D721Med (cell line): ENCODE measurements around the gene EEF1G.

ENCODE experiments used
- DNase-seq: peaks from one replicate; pipeline ENCODE4 v3.0.0; 2011; ENCODE audit warnings: low spot score; ENCODE audit not compliant: insufficient read length
- FAIRE-seq: peaks from 2 replicates; lab custom pipeline; 2011; peaks lifted over from hg19 to GRCh38; lab: Jason Lieb, UNC
- CTCF ChIP-seq: IDR thresholded peaks from 2 replicates; pipeline ENCODE4 v1.5.1; 2012; ENCODE audit warnings: mild to moderate bottlenecking, control low read depth; ENCODE audit not compliant: insufficient read depth; ENCODE audit errors: missing control alignments

EEF1G gene

GRCh38 chr11:62544581-62545436 lies 28.9 kb downstream of the EEF1G start:
- TF ChIP-seq CTCF: no peak
- FAIRE-seq (no peak), DNase-seq (no peak)

- FAIRE-seq (no peak), DNase-seq (no peak)
- TF ChIP-seq CTCF: no peak
Measured at GRCh38 chr11:62543680-62544444, 29.8 kb downstream of the EEF1G start.

- FAIRE-seq (no peak), DNase-seq (peak; percentile 83)
- peak; percentile 76 for TF ChIP-seq CTCF
Measured at GRCh38 chr11:62542750-62543567, 30.7 kb downstream of the EEF1G start.

- TF ChIP-seq CTCF: no peak
- FAIRE-seq (no peak), DNase-seq (no peak)
Measured at GRCh38 chr11:62542111-62542745, 31.5 kb downstream of the EEF1G start.

GRCh38 chr11:62540804-62541701 lies 32.6 kb downstream of the EEF1G start:
- DNase-seq (no peak), FAIRE-seq (no peak)
- no peak for TF ChIP-seq CTCF

GRCh38 chr11:62539238-62539925 lies 34.3 kb downstream of the EEF1G start:
- no peak for DNase-seq
- no peak for FAIRE-seq
- TF ChIP-seq CTCF: no peak
